Stimulated activated CD8-positive, alpha-beta memory T cell treated with anti-CD3 and anti-CD28 coated beads, Interleukin-15, amount 100 ng/mL, for 4 hours (primary cell): ENCODE data around the gene ZP4.

Source experiments
- DNase-seq, 2 donors: peaks; one replicate each; pipeline ENCODE4 v3.0.0-alpha.2; 2020; ENCODE audit warnings: low read depth in 2 of 2

Gene ZP4

GRCh38 chr1:237890822-237891221 lies at the start of gene ZP4:
Gene ZP4 (minus strand): TSS chr1:237890922. CDS start chr1:237890635, 287 bp downstream.
- DNase-seq, result no peak

GRCh38 chr1:237938553-237938952 lies 47.8 kb upstream of the ZP4 start:
- DNase-seq, result no peak

GRCh38 chr1:237938068-237938467 lies 47.3 kb upstream of the ZP4 start:
- DNase-seq, result no peak

GRCh38 chr1:237932816-237933215 lies 42.1 kb upstream of the ZP4 start:
- DNase-seq, result no peak

- no peak for DNase-seq
Measured at GRCh38 chr1:237931581-237931980, 40.9 kb upstream of the ZP4 start.

GRCh38 chr1:237927198-237927597 lies 36.5 kb upstream of the ZP4 start:
- DNase-seq, result no peak

GRCh38 chr1:237921306-237921705 lies 30.6 kb upstream of the ZP4 start:
- no peak for DNase-seq

GRCh38 chr1:237913345-237913744 lies 22.6 kb upstream of the ZP4 start:
- DNase-seq, result no peak

GRCh38 chr1:237911911-237912310 lies 21.2 kb upstream of the ZP4 start:
- no peak for DNase-seq

GRCh38 chr1:237910834-237911233 lies 20.1 kb upstream of the ZP4 start:
- DNase-seq, result no peak

- no peak for DNase-seq
Measured at GRCh38 chr1:237903961-237904360, 13.2 kb upstream of the ZP4 start.

- DNase-seq, result no peak
Measured at GRCh38 chr1:237902960-237903743, 12.4 kb upstream of the ZP4 start.

- DNase-seq, result no peak
Measured at GRCh38 chr1:237901299-237901934, 10.7 kb upstream of the ZP4 start.

GRCh38 chr1:237895630-237896029 lies 4.9 kb upstream of the ZP4 start:
- DNase-seq, result no peak

GRCh38 chr1:237894131-237894530 lies 3.4 kb upstream of the ZP4 start:
- no peak for DNase-seq

GRCh38 chr1:237891979-237892378 lies 1.3 kb upstream of the ZP4 start:
- DNase-seq, result no peak

GRCh38 chr1:237891266-237891665 lies 544 bp upstream of the ZP4 start:
- DNase-seq, result no peak

- no peak for DNase-seq
Measured at GRCh38 chr1:237890416-237890815, 306 bp downstream of the ZP4 start.

GRCh38 chr1:237888143-237888542 lies 2.6 kb downstream of the ZP4 start:
- no peak for DNase-seq

GRCh38 chr1:237887542-237887941 lies 3.2 kb downstream of the ZP4 start:
- no peak for DNase-seq

GRCh38 chr1:237884237-237884636 lies 6.5 kb downstream of the ZP4 start:
- no peak for DNase-seq

GRCh38 chr1:237879195-237879594 lies 11.5 kb downstream of the ZP4 start:
- no peak for DNase-seq

GRCh38 chr1:237878406-237878805 lies 12.3 kb downstream of the ZP4 start:
- DNase-seq, result no peak
